Embryonic facial prominence (tissue), 1 donor: ENCODE data around the gene MAP4K3.

Experiments used
- DNase-seq: peaks from one replicate; pipeline ENCODE4 v3.0.0-alpha.2; 2016; ENCODE audit errors: extremely low spot score

The MAP4K3 gene

GRCh38 chr2:39436592-39437521 lies at the start of gene MAP4K3:
MAP4K3 (minus strand) TSS chr2:39437285; CDS start chr2:39436987, 298 bp downstream.
- DNase-seq = peak; percentile 95

- no peak for DNase-seq
Measured at GRCh38 chr2:39486071-39486470, 49.0 kb upstream of the MAP4K3 start.

- no peak for DNase-seq
Measured at GRCh38 chr2:39484620-39485495, 47.8 kb upstream of the MAP4K3 start.

- DNase-seq = no peak
Measured at GRCh38 chr2:39484206-39484605, 47.1 kb upstream of the MAP4K3 start.

GRCh38 chr2:39483534-39483933 lies 46.4 kb upstream of the MAP4K3 start:
- DNase-seq = no peak

- no peak for DNase-seq
Measured at GRCh38 chr2:39481611-39482010, 44.5 kb upstream of the MAP4K3 start.

- no peak for DNase-seq
Measured at GRCh38 chr2:39479696-39480095, 42.6 kb upstream of the MAP4K3 start.

- no peak for DNase-seq
Measured at GRCh38 chr2:39479053-39479670, 42.1 kb upstream of the MAP4K3 start.

GRCh38 chr2:39476524-39476923 lies 39.4 kb upstream of the MAP4K3 start:
- no peak for DNase-seq

GRCh38 chr2:39475006-39475405 lies 37.9 kb upstream of the MAP4K3 start:
- no peak for DNase-seq

DNA sequence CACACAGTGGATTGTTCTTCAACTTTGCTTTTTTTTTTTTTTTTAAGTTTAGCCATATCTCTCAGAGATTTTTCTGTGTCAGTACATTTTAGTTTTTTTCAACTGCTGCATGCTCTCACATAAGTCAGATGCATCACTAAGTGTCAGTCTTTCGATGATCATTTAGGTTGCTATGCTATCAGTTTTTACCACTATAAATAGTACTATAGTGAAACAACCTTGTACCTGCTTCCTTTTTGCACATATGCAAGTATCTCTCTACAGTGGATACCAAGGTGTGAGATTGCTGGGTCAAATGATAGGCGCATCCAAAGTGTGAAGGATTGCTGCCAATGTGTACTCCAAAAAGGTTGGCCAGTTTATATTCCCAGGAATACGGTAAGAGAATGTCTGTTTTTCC lies 33.5 kb upstream of the MAP4K3 start:
- DNase-seq = no peak

GRCh38 chr2:39469807-39470206 lies 32.7 kb upstream of the MAP4K3 start:
- no peak for DNase-seq

- no peak for DNase-seq
Measured at GRCh38 chr2:39468579-39469451, 31.7 kb upstream of the MAP4K3 start.

DNA sequence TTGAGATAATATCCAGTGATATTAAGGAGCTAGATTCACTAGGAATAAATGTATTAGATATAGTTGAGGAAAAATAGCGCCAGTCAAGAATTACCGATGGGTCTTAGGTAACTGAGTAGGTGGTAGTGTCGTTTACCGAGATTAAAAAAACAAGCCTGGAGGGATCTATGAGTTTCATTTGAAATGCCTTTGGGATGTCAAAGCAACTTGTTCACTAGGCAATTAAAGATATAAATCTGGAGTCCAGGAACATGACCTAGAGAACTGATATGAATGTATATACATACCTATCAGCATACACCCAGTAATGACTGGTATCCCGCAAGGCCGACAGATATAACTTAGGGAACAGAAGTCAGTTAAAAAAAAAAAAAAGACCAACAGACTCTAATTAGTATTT lies 29.2 kb upstream of the MAP4K3 start:
- DNase-seq = no peak

- no peak for DNase-seq
Measured at GRCh38 chr2:39464864-39465263, 27.8 kb upstream of the MAP4K3 start.

- no peak for DNase-seq
Measured at GRCh38 chr2:39455826-39456225, 18.7 kb upstream of the MAP4K3 start.

GRCh38 chr2:39452396-39452795 lies 15.3 kb upstream of the MAP4K3 start:
- DNase-seq = no peak

- no peak for DNase-seq
Measured at GRCh38 chr2:39451954-39452353, 14.9 kb upstream of the MAP4K3 start.

GRCh38 chr2:39448169-39448502 lies 11.1 kb upstream of the MAP4K3 start:
- DNase-seq = no peak

- no peak for DNase-seq
Measured at GRCh38 chr2:39447266-39448168, 10.4 kb upstream of the MAP4K3 start.
